GM18861 (cell line): ENCODE results near the gene TMEM62.
"Not testable (repeated sequence)": the region's sequence is repeated elsewhere in the genome, so short reads cannot be mapped to it uniquely, and the experiment has no call there.

Experiments
- ATAC-seq: cut with Tn5 transposase; IDR thresholded peaks from one replicate; pipeline ENCODE4 v1.9.1; 2021; ENCODE audit not compliant: unreplicated experiment

The TMEM62 gene

GRCh38 chr15:43118829-43119228 is 14.6 kb upstream of the TMEM62 start:
- ATAC-seq: peak; percentile 48

- ATAC-seq: no peak
Observed at GRCh38 chr15:43121863-43122262, 11.5 kb upstream of the TMEM62 start.

GRCh38 chr15:43125100-43125661 is 8.2 kb upstream of the TMEM62 start:
- no peak for ATAC-seq

GRCh38 chr15:43126356-43126755 is 7.0 kb upstream of the TMEM62 start:
- ATAC-seq: no peak

GRCh38 chr15:43127752-43128151 is 5.6 kb upstream of the TMEM62 start:
- ATAC-seq: no peak

- not testable (repeated sequence) for ATAC-seq
Observed at GRCh38 chr15:43128174-43128979, 5.0 kb upstream of the TMEM62 start.

- no peak for ATAC-seq
Observed at GRCh38 chr15:43128980-43129335, 4.4 kb upstream of the TMEM62 start.

- ATAC-seq: no peak
Observed at GRCh38 chr15:43132830-43133429, 456 bp upstream of the TMEM62 start.

- ATAC-seq: no peak
Observed at GRCh38 chr15:43134157-43134635, 810 bp downstream of the TMEM62 start.

GRCh38 chr15:43135351-43135750 is 2.0 kb downstream of the TMEM62 start:
- no peak for ATAC-seq

- ATAC-seq: no peak
Observed at GRCh38 chr15:43143203-43143941, 10.0 kb downstream of the TMEM62 start.

- ATAC-seq: no peak
Observed at GRCh38 chr15:43144512-43144911, 11.1 kb downstream of the TMEM62 start.

GRCh38 chr15:43146184-43146583 is 12.8 kb downstream of the TMEM62 start:
- ATAC-seq: no peak

- ATAC-seq: no peak
Observed at GRCh38 chr15:43150191-43150929, 17.0 kb downstream of the TMEM62 start.

GRCh38 chr15:43151688-43152087 is 18.3 kb downstream of the TMEM62 start:
- no peak for ATAC-seq

GRCh38 chr15:43153269-43153668 is 19.9 kb downstream of the TMEM62 start:
- ATAC-seq: no peak

- ATAC-seq: no peak
Observed at GRCh38 chr15:43165801-43166325, 32.5 kb downstream of the TMEM62 start.

GRCh38 chr15:43167261-43167660 is 33.9 kb downstream of the TMEM62 start:
- ATAC-seq: not testable (repeated sequence)

- ATAC-seq: no peak
Observed at GRCh38 chr15:43168192-43169107, 35.1 kb downstream of the TMEM62 start.
